HG02884 (cell line): ENCODE measurements around the gene MITD1.
"Not testable (repeated sequence)": the region's sequence is repeated elsewhere in the genome, so short reads cannot be mapped to it uniquely, and the experiment has no call there.

Experiments
- ATAC-seq: cut with Tn5 transposase; IDR thresholded peaks from one replicate; pipeline ENCODE4 v1.9.1; 2021; ENCODE audit warnings: mild to moderate bottlenecking, moderate library complexity; ENCODE audit not compliant: unreplicated experiment

MITD1 gene

GRCh38 chr2:99180755-99181623, at the start of gene MITD1, which contains the start of gene MRPL30:
Gene MITD1 (minus strand): TSS chr2:99181058. CDS start chr2:99180981, 77 bp downstream.
Gene MRPL30 (plus strand): TSS chr2:99181184. CDS start chr2:99186204, 5,020 bp downstream.
- peak; percentile 87 for ATAC-seq

GRCh38 chr2:99217929-99218501, 37.2 kb upstream of the MITD1 start:
- ATAC-seq = no peak

GRCh38 chr2:99216096-99216495, 35.2 kb upstream of the MITD1 start:
- ATAC-seq = no peak

GRCh38 chr2:99205491-99205890, 24.6 kb upstream of the MITD1 start:
- ATAC-seq = no peak

GRCh38 chr2:99201959-99202678, 21.3 kb upstream of the MITD1 start:
- no peak for ATAC-seq

- no peak for ATAC-seq
Measured at GRCh38 chr2:99200076-99200800, 19.4 kb upstream of the MITD1 start.

GRCh38 chr2:99198103-99198841, 17.4 kb upstream of the MITD1 start:
- ATAC-seq = no peak

GRCh38 chr2:99192364-99192763, 11.5 kb upstream of the MITD1 start:
- ATAC-seq = not testable (repeated sequence)

- no peak for ATAC-seq
Measured at GRCh38 chr2:99190548-99190947, 9.7 kb upstream of the MITD1 start.

GRCh38 chr2:99188357-99188756, 7.5 kb upstream of the MITD1 start:
- no peak for ATAC-seq

- ATAC-seq = no peak
Measured at GRCh38 chr2:99187011-99187410, 6.2 kb upstream of the MITD1 start.

- ATAC-seq = no peak
Measured at GRCh38 chr2:99184811-99185210, 4.0 kb upstream of the MITD1 start.

- no peak for ATAC-seq
Measured at GRCh38 chr2:99183025-99183424, 2.2 kb upstream of the MITD1 start.

- no peak for ATAC-seq
Measured at GRCh38 chr2:99181624-99182000, 754 bp upstream of the MITD1 start.

GRCh38 chr2:99171377-99172140, 9.3 kb downstream of the MITD1 start:
- ATAC-seq = no peak

- no peak for ATAC-seq
Measured at GRCh38 chr2:99169534-99169933, 11.3 kb downstream of the MITD1 start.

- ATAC-seq = no peak
Measured at GRCh38 chr2:99166218-99166617, 14.6 kb downstream of the MITD1 start.

GRCh38 chr2:99159594-99159993, 21.3 kb downstream of the MITD1 start:
- no peak for ATAC-seq

GRCh38 chr2:99158599-99158998, 22.3 kb downstream of the MITD1 start:
- no peak for ATAC-seq

- no peak for ATAC-seq
Measured at GRCh38 chr2:99156891-99157290, 24.0 kb downstream of the MITD1 start.
